Cardiac septum (tissue), 1 donor: Measurements from ENCODE around the gene SLC15A1. TPM values are rescaled to one million over a fixed set of nuclear protein-coding genes. Genes with fewer than 3 reads are reported as not detected.

Experiments used
- DNase-seq: peaks from one replicate; pipeline ENCODE4 v3.0.0-alpha.2; 2020; ENCODE audit warnings: low spot score
- intact Hi-C: fragments of 100-400 bp; cut with DNase I; formaldehyde crosslinking; loops from one replicate; pipeline ENCODE4 v1.14.0; 2022
- total RNA-seq: library from RNA; stranded (reverse); fragmentation: NEBNext Ultra II Directional; extraction: Animal tissue kit (Norgen Biotek cat#: 25700); gene quantifications from one replicate; pipeline ENCODE4 v1.2.1, GENCODE V29; 2021
- donor health status: DM: no; HTN: no; CAD: no.

SLC15A1 gene
- total RNA-seq, 1 donor from 2014 or later = not detected

DNA sequence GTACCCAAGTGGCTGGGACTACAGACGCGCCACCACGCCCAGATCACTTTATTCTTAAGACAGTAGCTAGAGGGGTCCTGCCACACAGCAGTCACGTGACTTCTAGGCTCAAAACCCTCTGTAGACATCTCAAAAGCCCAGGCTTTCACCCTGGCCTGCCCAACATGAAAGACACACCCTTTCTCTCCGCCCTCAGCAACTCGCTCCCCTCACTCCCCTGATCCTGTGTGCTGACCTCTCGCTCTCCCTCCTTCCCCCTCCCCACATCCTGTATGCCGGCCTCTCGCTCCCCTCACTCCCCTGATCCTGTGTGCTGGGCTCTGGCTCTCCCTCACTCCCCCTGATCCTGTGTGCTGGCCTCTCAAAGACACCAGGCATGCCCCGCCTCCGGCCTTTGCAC is 77.4 kb downstream of the SLC15A1 start:
- intact Hi-C loops = no loop called here
- no peak for DNase-seq

DNA sequence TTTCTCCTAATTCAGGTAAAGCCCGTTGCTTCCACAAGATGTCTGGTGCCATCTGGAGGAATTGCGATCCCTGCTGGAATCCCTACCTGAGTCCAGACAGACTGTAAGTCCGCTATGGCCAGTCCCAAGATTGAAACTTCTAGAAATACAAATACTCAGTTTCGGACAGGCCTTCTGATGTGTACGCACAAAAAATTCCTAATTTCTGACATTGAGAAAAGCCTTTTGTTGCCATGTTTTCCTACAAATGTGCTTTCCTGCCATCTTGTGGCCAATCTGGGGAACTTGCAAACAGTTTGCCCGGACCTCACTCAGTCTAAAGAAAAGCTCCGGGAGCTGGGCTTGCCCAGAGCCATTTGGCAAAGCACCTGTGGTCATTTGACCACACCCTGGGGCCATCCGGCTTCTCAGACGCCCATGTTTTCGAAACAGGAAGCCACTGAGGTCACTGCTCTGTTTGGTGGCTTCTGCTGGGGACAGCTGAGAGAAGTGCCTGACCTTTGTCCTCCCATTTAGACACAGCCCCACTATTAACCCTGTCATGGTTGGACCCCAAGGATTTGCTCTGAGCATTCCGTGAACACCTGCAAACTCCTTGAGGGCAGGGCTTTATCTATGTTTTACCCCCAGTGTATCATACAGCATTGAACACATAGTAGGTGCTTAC is 79.4 kb downstream of the SLC15A1 start:
- intact Hi-C loops = loop anchor here (2.0 to 5.0 kb wide), 3 partner anchors 169 to 531 kb away; partner anchors contain the start of gene FARP1
- peak; percentile 80 for DNase-seq

- DNase-seq = no peak
Measured at GRCh38 chr13:98668155-98668554, 84.3 kb downstream of the SLC15A1 start.

GRCh38 chr13:98665638-98665995 is 86.9 kb downstream of the SLC15A1 start:
- intact Hi-C loops = no loop called here

More at GRCh38 chr13:98668155-98668554, 84.3 kb downstream of the SLC15A1 start:
- intact Hi-C loops = no loop called here

GRCh38 chr13:98664924-98665637 is 87.4 kb downstream of the SLC15A1 start:
- no peak for DNase-seq
- intact Hi-C loops = no loop called here

More at GRCh38 chr13:98665638-98665995, 86.9 kb downstream of the SLC15A1 start:
- no peak for DNase-seq

DNA sequence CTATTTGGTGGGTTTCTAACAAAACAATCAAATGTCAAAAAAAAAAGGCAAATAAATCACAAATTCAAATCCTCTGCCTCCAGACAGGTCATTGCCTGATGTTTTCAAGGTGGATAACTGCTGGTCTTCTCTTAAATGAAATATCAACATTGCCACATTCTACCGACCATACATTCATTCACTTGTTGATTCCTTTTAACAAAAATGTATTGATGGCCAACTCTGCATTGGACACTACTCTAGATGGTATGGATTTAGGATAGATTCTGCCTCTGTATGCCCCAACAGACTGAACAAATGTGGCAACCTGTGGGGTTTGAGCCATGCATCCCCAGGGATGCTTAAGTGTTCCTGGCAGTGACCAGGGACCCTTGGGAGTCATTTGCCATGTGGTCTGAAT is 88.0 kb downstream of the SLC15A1 start:
- DNase-seq = no peak
- intact Hi-C loops = no loop called here

DNA sequence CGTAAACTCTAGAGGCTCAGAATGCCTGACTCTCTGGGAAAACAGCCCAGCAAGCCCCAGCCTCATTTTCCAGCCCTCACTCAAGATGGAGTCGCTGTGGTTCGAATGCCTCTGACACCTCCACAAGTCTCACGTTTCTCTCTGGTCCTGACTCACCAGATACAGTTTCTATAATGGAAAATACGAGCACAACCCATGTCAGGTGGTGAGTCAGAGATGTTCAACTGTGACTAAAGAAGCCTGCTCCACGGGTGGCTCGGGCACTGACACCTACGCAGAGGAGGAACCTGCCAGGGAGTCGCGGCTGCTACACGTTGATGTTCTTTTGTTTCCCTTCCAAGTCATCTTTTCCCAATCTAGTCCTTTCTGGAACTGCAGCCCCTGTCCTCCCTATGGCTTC is 88.4 kb downstream of the SLC15A1 start:
- intact Hi-C loops = no loop called here
- no peak for DNase-seq

- intact Hi-C loops = no loop called here
- no peak for DNase-seq
Measured at GRCh38 chr13:98658131-98658530, 94.3 kb downstream of the SLC15A1 start.

- intact Hi-C loops = no loop called here
- DNase-seq = no peak
Measured at GRCh38 chr13:98657506-98658085, 94.9 kb downstream of the SLC15A1 start.

- intact Hi-C loops = no loop called here
- no peak for DNase-seq
Measured at GRCh38 chr13:98656223-98656622, 96.2 kb downstream of the SLC15A1 start.

DNA sequence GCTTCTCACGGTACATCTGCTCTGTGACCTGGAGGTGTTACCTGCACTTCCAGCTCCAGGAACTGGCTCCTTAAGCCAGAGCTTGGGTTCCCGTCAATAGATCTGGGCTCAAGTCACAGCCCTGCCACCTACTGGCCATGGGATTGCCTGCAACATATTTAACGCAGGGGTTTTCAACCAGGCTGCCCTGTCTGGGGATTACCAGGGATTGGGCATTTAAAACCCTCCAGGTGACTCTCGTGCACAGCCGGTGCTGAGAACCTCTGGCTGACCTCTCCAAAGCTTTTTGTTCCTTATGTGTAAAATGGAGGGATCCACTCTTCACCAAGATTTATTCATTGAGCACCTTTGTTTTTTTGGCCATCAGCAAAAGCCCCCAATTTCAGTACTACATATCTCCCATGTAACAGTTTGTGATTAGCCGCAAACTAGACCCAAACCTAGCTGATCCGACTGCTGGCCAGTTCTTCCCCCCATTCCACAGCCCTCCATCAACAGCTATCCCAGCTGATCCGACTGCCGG is 98.9 kb downstream of the SLC15A1 start:
- DNase-seq = peak; percentile 87
- intact Hi-C loops = loop anchor here (2.0 to 5.0 kb wide), 2 partner anchors 186 to 209 kb away; no protein-coding TSS in a partner anchor

DNA sequence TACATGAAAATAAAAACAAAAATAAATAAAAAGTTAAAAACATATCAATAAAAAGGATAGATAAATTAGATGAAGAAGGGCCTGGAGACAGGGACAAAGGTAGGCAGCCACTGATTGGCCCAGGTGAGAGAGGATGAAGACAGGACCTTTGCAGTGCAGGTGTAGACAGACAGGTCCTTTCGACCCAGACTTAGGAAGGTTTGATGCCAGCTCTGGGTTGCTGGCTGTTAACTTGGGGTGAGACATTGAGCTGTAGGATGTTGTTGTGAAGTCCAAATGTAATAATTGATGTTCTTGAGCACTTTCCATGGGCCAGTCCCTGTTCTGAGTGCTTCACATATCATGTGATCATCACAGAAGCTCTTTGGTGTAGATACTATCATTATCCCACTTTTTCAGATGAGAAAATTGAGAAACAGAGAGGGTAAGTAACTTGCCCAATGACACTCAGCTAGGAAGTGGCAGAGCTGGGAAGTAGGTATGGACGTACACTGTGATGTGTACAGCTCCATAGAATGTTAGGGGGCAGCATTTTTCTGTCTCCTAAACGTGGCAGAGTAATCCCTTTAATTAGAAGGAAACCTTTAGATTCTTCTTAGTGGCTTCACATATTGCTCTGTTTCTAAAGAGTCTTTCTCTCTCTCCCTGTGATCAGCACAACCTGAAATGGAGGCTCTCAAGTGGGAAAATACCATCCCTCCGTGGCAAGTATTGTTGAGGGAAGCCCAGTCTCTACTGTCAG is 99.6 kb downstream of the SLC15A1 start:
- DNase-seq = no peak
- intact Hi-C loops = loop anchor here (2.0 to 5.0 kb wide), 2 partner anchors 186 to 208 kb away; no protein-coding TSS in a partner anchor

DNA sequence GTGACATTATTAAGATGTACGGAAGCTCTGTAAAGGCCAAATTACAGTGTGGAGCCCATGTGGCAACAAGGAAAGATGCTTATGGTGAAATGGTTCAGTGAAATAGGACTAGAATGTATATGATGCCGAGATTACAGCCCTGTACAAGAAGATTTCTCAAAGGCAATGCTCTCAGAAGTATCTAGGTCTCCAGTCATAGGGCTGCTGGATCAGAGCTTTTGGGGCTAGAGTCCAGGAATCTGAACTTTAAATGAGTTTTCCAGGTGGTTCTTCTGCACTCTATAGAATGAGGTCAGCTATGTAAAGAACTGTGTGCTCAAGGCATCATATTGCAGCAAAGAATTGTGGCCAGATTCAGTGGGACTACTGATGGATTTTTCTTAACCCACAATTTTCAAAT is 100.2 kb downstream of the SLC15A1 start:
- DNase-seq = no peak
- intact Hi-C loops = loop anchor here (2.0 to 5.0 kb wide), 2 partner anchors 185 to 207 kb away; no protein-coding TSS in a partner anchor

GRCh38 chr13:98651744-98652143 is 100.7 kb downstream of the SLC15A1 start:
- DNase-seq = no peak
- intact Hi-C loops = loop anchor here (2.0 to 5.0 kb wide), 2 partner anchors 184 to 207 kb away; no protein-coding TSS in a partner anchor

- intact Hi-C loops = loop anchor here (5.0 kb wide), 1 partner anchor 183 kb away; no protein-coding TSS in a partner anchor
- DNase-seq = no peak
Measured at GRCh38 chr13:98650396-98651107, 101.9 kb downstream of the SLC15A1 start.

DNA sequence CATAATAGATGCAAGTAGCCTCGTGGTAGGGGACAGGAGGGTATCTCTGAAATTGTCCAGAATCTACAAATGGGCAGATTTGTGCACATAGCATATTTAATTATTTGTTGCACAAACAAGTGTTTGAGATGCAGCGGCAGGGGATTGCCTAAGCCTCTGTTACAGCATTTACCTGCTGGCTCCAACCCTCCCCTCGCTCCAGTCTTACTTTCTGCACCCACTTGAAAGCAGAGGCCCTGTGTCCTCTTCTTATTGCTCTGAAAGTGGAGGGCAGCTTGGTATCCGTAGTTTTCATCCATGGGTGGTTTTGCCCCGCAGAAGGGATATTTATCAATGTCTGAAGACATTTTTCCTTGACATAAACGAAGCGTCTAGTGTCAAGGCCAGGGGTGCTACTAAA is 102.6 kb downstream of the SLC15A1 start:
- intact Hi-C loops = loop anchor here (5.0 kb wide), 1 partner anchor 183 kb away; no protein-coding TSS in a partner anchor
- no peak for DNase-seq

DNA sequence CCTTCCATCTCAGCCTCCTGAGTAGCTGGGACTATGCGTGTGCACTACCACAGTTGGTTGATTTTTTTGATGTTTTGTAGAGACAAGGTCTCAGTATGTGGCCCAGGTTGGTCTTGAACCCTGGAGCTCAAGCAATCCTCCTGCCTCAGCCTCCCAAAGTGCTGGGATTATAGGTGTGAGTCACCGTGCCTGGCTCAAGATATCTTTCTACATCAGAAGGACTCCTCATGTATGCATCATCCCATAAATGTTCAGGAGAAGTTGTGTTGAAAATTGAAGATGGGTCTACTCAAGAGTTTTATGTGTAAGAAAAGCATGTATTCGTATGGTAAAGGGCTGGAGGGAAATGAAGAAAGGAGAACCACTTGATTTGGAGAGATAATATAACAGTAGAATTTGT is 103.8 kb downstream of the SLC15A1 start:
- intact Hi-C loops = no loop called here
- no peak for DNase-seq

DNA sequence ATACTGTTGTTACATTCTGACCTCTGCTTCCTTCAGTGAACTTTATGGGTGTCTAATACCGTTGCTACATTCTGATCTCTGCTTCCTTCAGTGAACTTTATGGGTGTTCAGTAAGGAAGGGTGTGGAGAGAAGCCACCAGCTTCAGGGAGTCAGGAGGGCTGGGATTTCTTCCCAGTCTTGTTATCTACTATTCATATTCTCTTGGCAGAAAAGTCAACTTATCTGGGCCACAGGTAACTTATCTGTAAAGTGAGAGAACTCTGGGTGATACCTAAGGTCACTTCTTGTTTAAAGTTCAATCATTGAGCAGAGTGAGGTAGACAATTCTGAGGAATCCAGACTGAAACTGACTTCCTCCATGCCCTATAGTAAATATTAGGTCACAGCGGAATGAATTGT is 104.3 kb downstream of the SLC15A1 start:
- intact Hi-C loops = no loop called here
- no peak for DNase-seq

DNA sequence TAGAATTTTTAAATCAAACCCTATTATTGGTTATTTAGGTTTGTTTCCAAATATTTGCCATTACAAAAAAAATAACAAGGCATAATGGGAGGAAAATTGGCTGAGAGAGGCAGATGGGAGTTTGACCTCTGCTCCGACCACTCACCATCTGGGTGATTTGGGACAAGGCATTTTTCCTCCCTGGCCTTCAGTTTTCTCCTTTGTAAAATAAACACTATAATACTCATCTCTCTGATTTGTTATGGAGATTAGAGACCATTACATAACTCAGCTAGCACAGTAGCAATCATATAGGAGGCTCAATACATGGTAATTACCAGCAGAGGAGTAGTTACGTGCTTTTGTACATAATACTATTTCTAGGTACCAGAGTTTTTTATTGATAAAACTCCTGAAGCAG is 105.4 kb downstream of the SLC15A1 start:
- intact Hi-C loops = no loop called here
- no peak for DNase-seq
